Nephron progenitor cell (in vitro differentiated cells): ENCODE results near the gene MTMR12.

ENCODE experiments used
- DNase-seq: peaks from one replicate; pipeline ENCODE4 v3.0.0; 2021
- H3K27ac Mint-ChIP-seq: 2 replicates; pipeline ENCODE4 v1.8.0; 2021; ENCODE audit warnings: mild to moderate bottlenecking, moderate library complexity, mixed read lengths
- H3K27me3 Mint-ChIP-seq: 2 replicates; pipeline ENCODE4 v1.8.0; 2021; ENCODE audit warnings: mild to moderate bottlenecking, low read depth, mixed read lengths; ENCODE audit not compliant: poor library complexity
- H3K36me3 Mint-ChIP-seq: 2 replicates; pipeline ENCODE4 v1.8.0; 2021; ENCODE audit warnings: low read depth, mixed read lengths
- H3K4me1 Mint-ChIP-seq: 2 replicates; pipeline ENCODE4 v1.8.0; 2021; ENCODE audit warnings: mixed read lengths
- H3K4me3 Mint-ChIP-seq: 2 replicates; pipeline ENCODE4 v1.8.0; 2021; ENCODE audit warnings: mild to moderate bottlenecking, moderate library complexity, mixed read lengths
- H3K9me3 Mint-ChIP-seq: 2 replicates; pipeline ENCODE4 v1.8.0; 2021; ENCODE audit warnings: mild to moderate bottlenecking, moderate library complexity, mixed read lengths
- CTCF ChIP-seq: fragments of 200-600 bp; sonication (generic); IDR thresholded peaks from 2 replicates; pipeline ENCODE4 v1.5.0; 2021; ENCODE audit warnings: antibody characterized with exemption

Gene MTMR12

GRCh38 chr5:32309761-32310160 is 3.0 kb downstream of the MTMR12 start:
- Mint-ChIP-seq H3K36me3 (peaks cover 24% of the 10 kb centered on the region), H3K27ac (no peak overlapping the region), H3K4me1 (peaks cover 12% of the 10 kb centered on the region), H3K4me3 (no peak overlapping the region), H3K27me3 (peaks cover 13% of the 10 kb centered on the region), H3K9me3 (peaks cover under 1% of the 10 kb centered on the region)
- no peak for TF ChIP-seq CTCF
- no peak for DNase-seq

GRCh38 chr5:32308946-32309345 is 3.8 kb downstream of the MTMR12 start:
- peaks cover 16% of the 10 kb centered on the region for H3K4me1 Mint-ChIP-seq
- H3K27ac Mint-ChIP-seq: no peak overlapping the region
- TF ChIP-seq CTCF: no peak
- H3K27me3 Mint-ChIP-seq: peaks cover 9% of the 10 kb centered on the region
- peaks cover 28% of the 10 kb centered on the region for H3K36me3 Mint-ChIP-seq
- H3K9me3 Mint-ChIP-seq: peaks cover 4% of the 10 kb centered on the region
- no peak for DNase-seq
- no peak overlapping the region for H3K4me3 Mint-ChIP-seq

- H3K27me3 Mint-ChIP-seq: peaks cover 5% of the 10 kb centered on the region
- no peak for TF ChIP-seq CTCF
- H3K4me3 Mint-ChIP-seq: no peak overlapping the region
- H3K36me3 Mint-ChIP-seq: peaks cover 28% of the 10 kb centered on the region
- peaks cover 16% of the 10 kb centered on the region for H3K4me1 Mint-ChIP-seq
- no peak for DNase-seq
- no peak overlapping the region for H3K27ac Mint-ChIP-seq
- peaks cover 4% of the 10 kb centered on the region for H3K9me3 Mint-ChIP-seq
Measured at GRCh38 chr5:32307769-32308194, 5.0 kb downstream of the MTMR12 start.

GRCh38 chr5:32304622-32305021 is 8.1 kb downstream of the MTMR12 start:
- peaks cover 16% of the 10 kb centered on the region for H3K36me3 Mint-ChIP-seq
- no peak overlapping the region for H3K4me3 Mint-ChIP-seq
- peaks cover 4% of the 10 kb centered on the region for H3K9me3 Mint-ChIP-seq
- H3K4me1 Mint-ChIP-seq: peaks cover 15% of the 10 kb centered on the region
- no peak for DNase-seq
- H3K27me3 Mint-ChIP-seq: no peaks in the 10 kb centered on the region
- TF ChIP-seq CTCF: no peak
- no peak overlapping the region for H3K27ac Mint-ChIP-seq

GRCh38 chr5:32303755-32304120 is 9.0 kb downstream of the MTMR12 start:
- peaks cover 7% of the 10 kb centered on the region for H3K36me3 Mint-ChIP-seq
- no peaks in the 10 kb centered on the region for H3K27me3 Mint-ChIP-seq
- H3K4me1 Mint-ChIP-seq: peaks cover 15% of the 10 kb centered on the region
- H3K27ac Mint-ChIP-seq: no peak overlapping the region
- TF ChIP-seq CTCF: no peak
- no peak for DNase-seq
- no peak overlapping the region for H3K4me3 Mint-ChIP-seq
- peaks cover 4% of the 10 kb centered on the region for H3K9me3 Mint-ChIP-seq

- Mint-ChIP-seq H3K4me3 (no peak overlapping the region), H3K9me3 (peaks cover 4% of the 10 kb centered on the region), H3K27ac (peak overlapping the region; percentile 52), H3K4me1 (peaks cover 20% of the 10 kb centered on the region), H3K27me3 (no peaks in the 10 kb centered on the region), H3K36me3 (peaks cover 11% of the 10 kb centered on the region)
- TF ChIP-seq CTCF: no peak
- no peak for DNase-seq
Measured at GRCh38 chr5:32302835-32303754, 9.6 kb downstream of the MTMR12 start.
